ENCODE measurements around the gene CAPN2.

CAPN2 gene

DNA sequence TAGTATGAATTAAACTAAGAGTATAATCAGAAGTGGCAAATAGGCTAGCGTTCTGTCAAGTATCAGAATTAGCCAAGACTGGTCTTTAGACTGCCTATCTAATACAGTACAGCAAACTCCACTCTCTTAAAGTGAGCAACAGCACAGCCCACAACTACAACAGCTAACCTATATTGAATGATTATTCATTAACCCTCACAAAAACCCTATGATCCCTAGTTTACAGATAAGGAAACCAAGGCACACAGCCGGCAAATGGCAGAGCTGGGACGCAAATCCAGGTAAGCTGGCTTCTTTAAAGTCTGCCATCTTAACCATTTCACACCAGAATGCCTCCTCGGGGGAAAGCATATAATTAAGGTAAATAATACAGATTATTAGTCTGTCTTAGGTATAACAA is 81.4 kb downstream of the CAPN2 start:
- TF ChIP-seq FOXP2 (optimal IDR thresholded peaks at IDR 0.05; ENCODE audit: borderline replicate concordance, extremely low read depth, extremely low read length, insufficient read depth), result no peak
- TF ChIP-seq, protein P1, sequence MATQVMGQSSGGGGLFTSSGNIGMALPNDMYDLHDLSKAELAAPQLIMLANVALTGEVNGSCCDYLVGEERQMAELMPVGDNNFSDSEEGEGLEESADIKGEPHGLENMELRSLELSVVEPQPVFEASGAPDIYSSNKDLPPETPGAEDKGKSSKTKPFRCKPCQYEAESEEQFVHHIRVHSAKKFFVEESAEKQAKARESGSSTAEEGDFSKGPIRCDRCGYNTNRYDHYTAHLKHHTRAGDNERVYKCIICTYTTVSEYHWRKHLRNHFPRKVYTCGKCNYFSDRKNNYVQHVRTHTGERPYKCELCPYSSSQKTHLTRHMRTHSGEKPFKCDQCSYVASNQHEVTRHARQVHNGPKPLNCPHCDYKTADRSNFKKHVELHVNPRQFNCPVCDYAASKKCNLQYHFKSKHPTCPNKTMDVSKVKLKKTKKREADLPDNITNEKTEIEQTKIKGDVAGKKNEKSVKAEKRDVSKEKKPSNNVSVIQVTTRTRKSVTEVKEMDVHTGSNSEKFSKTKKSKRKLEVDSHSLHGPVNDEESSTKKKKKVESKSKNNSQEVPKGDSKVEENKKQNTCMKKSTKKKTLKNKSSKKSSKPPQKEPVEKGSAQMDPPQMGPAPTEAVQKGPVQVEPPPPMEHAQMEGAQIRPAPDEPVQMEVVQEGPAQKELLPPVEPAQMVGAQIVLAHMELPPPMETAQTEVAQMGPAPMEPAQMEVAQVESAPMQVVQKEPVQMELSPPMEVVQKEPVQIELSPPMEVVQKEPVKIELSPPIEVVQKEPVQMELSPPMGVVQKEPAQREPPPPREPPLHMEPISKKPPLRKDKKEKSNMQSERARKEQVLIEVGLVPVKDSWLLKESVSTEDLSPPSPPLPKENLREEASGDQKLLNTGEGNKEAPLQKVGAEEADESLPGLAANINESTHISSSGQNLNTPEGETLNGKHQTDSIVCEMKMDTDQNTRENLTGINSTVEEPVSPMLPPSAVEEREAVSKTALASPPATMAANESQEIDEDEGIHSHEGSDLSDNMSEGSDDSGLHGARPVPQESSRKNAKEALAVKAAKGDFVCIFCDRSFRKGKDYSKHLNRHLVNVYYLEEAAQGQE (IDR thresholded peaks at IDR 0.05; ENCODE audit: insufficient read depth in 1 of 2, low read depth in 2 of 2, low read length in 2 of 2), result no peak
- TF ChIP-seq POLR2AphosphoS5 (IDR thresholded peaks at IDR 0.05; ENCODE audit: low read depth, low read length), result no peak
- no peak for TF ChIP-seq SIN3A (IDR thresholded peaks at IDR 0.05; ENCODE audit: borderline replicate concordance, insufficient read depth, low read length)
- TF ChIP-seq TAF1 (IDR thresholded peaks at IDR 0.05; ENCODE audit: borderline replicate concordance, insufficient read depth, low read length), result no peak

GRCh38 chr1:223794136-223794880 is 82.0 kb downstream of the CAPN2 start:
- TF ChIP-seq POLR2AphosphoS5 (IDR thresholded peaks at IDR 0.05; ENCODE audit: low read depth, low read length) (no peak), SIN3A (IDR thresholded peaks at IDR 0.05; ENCODE audit: borderline replicate concordance, insufficient read depth, low read length) (no peak), TAF1 (IDR thresholded peaks at IDR 0.05; ENCODE audit: borderline replicate concordance, insufficient read depth, low read length) (no peak), FOXP2 (optimal IDR thresholded peaks at IDR 0.05; ENCODE audit: borderline replicate concordance, extremely low read depth, extremely low read length, insufficient read depth) (no peak)
- TF ChIP-seq, protein P1 (IDR thresholded peaks at IDR 0.05; ENCODE audit: insufficient read depth in 1 of 2, low read depth in 2 of 2, low read length in 2 of 2), result no peak

DNA sequence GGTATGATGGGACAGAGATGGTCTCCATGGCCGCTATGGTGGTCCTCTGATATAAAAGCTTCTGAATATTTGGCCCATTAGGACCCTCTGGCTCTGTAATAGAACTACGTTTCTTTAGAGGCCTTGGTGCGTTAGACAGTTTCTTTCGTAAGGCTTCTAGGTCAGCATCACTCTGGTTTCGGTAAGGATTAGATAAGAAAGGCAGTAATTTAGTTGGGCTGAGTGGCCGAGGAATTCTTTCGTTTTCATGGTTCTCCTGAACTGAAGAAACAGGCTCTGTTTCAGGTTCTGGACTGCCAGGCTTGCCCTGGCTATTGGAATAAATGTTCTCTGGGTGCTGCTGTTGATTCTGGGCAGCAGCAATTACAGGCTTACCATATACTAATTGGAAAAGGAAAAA is 83.9 kb downstream of the CAPN2 start:
- TF ChIP-seq SIN3A (IDR thresholded peaks at IDR 0.05; ENCODE audit: borderline replicate concordance, insufficient read depth, low read length), result no peak
- no peak for TF ChIP-seq POLR2AphosphoS5 (IDR thresholded peaks at IDR 0.05; ENCODE audit: low read depth, low read length)
- TF ChIP-seq, protein P1 (IDR thresholded peaks at IDR 0.05; ENCODE audit: insufficient read depth in 1 of 2, low read depth in 2 of 2, low read length in 2 of 2), result no peak
- TF ChIP-seq FOXP2 (optimal IDR thresholded peaks at IDR 0.05; ENCODE audit: borderline replicate concordance, extremely low read depth, extremely low read length, insufficient read depth), result no peak
- TF ChIP-seq TAF1 (IDR thresholded peaks at IDR 0.05; ENCODE audit: borderline replicate concordance, insufficient read depth, low read length), result no peak

DNA sequence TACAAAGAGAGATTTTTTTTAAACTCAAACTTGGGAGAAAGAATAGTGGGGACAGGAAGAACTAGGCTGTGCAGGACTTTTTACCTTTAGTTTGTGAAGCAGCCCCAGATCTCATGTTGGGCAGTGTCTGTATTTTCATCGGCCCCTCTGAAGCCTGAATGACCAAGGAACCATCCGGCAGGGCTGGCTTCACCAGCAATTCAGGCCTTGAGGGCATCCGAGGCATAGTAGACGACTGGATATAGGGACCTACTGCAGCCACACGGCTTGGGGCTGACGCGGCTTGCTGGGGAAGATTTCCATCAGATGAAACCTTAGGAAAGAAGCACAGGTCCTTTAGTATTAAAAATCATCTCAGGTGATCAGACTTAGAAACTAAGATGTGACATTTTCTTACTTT is 89.7 kb downstream of the CAPN2 start:
- TF ChIP-seq SIN3A (IDR thresholded peaks at IDR 0.05; ENCODE audit: borderline replicate concordance, insufficient read depth, low read length) (no peak), POLR2AphosphoS5 (IDR thresholded peaks at IDR 0.05; ENCODE audit: low read depth, low read length) (no peak), TAF1 (IDR thresholded peaks at IDR 0.05; ENCODE audit: borderline replicate concordance, insufficient read depth, low read length) (no peak), FOXP2 (optimal IDR thresholded peaks at IDR 0.05; ENCODE audit: borderline replicate concordance, extremely low read depth, extremely low read length, insufficient read depth) (no peak)
- TF ChIP-seq, protein P1 (IDR thresholded peaks at IDR 0.05; ENCODE audit: insufficient read depth in 1 of 2, low read depth in 2 of 2, low read length in 2 of 2), result no peak

Data from PFSK-1 (cell line).